ENCODE data around the gene TIMM10.

The TIMM10 gene

GRCh38 chr11:57556041-57556440, 25.5 kb upstream of the TIMM10 start:
- Histone ChIP-seq H3K9ac (ENCODE audit: low read depth in 1 of 2, low read length in 2 of 2) (no peak overlapping the region), H3K27ac (ENCODE audit: low read depth, low read length) (no peak overlapping the region), H3K27me3 (ENCODE audit: control insufficient read depth in 1 of 2, insufficient read depth in 2 of 2, low read length in 2 of 2) (no peaks in the 10 kb centered on the region), H3K9me3 (ENCODE audit: control insufficient read depth in 1 of 2, low read length in 2 of 2) (no peaks in the 10 kb centered on the region), H3K36me3 (ENCODE audit: control insufficient read depth in 1 of 2, insufficient read depth in 2 of 2, low read length in 2 of 2) (peaks cover 41 to 77% of the 10 kb centered on the region in 2 donors), H3K4me1 (ENCODE audit: control insufficient read depth in 1 of 2, insufficient read depth in 2 of 2, low read length in 2 of 2) (no peaks in the 10 kb centered on the region), H3K4me3 (ENCODE audit: low read depth in 1 of 2, low read length in 2 of 2) (no peak overlapping the region)

- Histone ChIP-seq H3K9ac (ENCODE audit: low read depth in 1 of 2, low read length in 2 of 2) (no peak overlapping the region), H3K27ac (ENCODE audit: low read depth, low read length) (no peak overlapping the region), H3K36me3 (ENCODE audit: control insufficient read depth in 1 of 2, insufficient read depth in 2 of 2, low read length in 2 of 2) (peaks cover 47 to 84% of the 10 kb centered on the region in 2 donors), H3K27me3 (ENCODE audit: control insufficient read depth in 1 of 2, insufficient read depth in 2 of 2, low read length in 2 of 2) (no peaks in the 10 kb centered on the region), H3K4me1 (ENCODE audit: control insufficient read depth in 1 of 2, insufficient read depth in 2 of 2, low read length in 2 of 2) (no peaks in the 10 kb centered on the region), H3K4me3 (ENCODE audit: low read depth in 1 of 2, low read length in 2 of 2) (no peak overlapping the region), H3K9me3 (ENCODE audit: control insufficient read depth in 1 of 2, low read length in 2 of 2) (no peaks in the 10 kb centered on the region)
Observed at GRCh38 chr11:57555393-57555792, 24.8 kb upstream of the TIMM10 start.

GRCh38 chr11:57552479-57552878, 21.9 kb upstream of the TIMM10 start:
- H3K9ac ChIP-seq (ENCODE audit: low read depth in 1 of 2, low read length in 2 of 2): no peak overlapping the region
- H3K36me3 ChIP-seq (ENCODE audit: control insufficient read depth in 1 of 2, insufficient read depth in 2 of 2, low read length in 2 of 2): peaks cover 44 to 73% of the 10 kb centered on the region in 2 donors
- no peaks in the 10 kb centered on the region for H3K4me1 ChIP-seq (ENCODE audit: control insufficient read depth in 1 of 2, insufficient read depth in 2 of 2, low read length in 2 of 2)
- no peak overlapping the region for H3K4me3 ChIP-seq (ENCODE audit: low read depth in 1 of 2, low read length in 2 of 2)
- H3K27ac ChIP-seq (ENCODE audit: low read depth, low read length): no peak overlapping the region
- H3K9me3 ChIP-seq (ENCODE audit: control insufficient read depth in 1 of 2, low read length in 2 of 2): no peaks in the 10 kb centered on the region
- H3K27me3 ChIP-seq (ENCODE audit: control insufficient read depth in 1 of 2, insufficient read depth in 2 of 2, low read length in 2 of 2): no peaks in the 10 kb centered on the region

- Histone ChIP-seq H3K4me1 (ENCODE audit: control insufficient read depth in 1 of 2, insufficient read depth in 2 of 2, low read length in 2 of 2) (no peaks in the 10 kb centered on the region), H3K36me3 (ENCODE audit: control insufficient read depth in 1 of 2, insufficient read depth in 2 of 2, low read length in 2 of 2) (peaks cover 44 to 70% of the 10 kb centered on the region in 2 donors), H3K9ac (ENCODE audit: low read depth in 1 of 2, low read length in 2 of 2) (no peak overlapping the region), H3K27ac (ENCODE audit: low read depth, low read length) (no peak overlapping the region), H3K4me3 (ENCODE audit: low read depth in 1 of 2, low read length in 2 of 2) (no peak overlapping the region), H3K27me3 (ENCODE audit: control insufficient read depth in 1 of 2, insufficient read depth in 2 of 2, low read length in 2 of 2) (no peaks in the 10 kb centered on the region), H3K9me3 (ENCODE audit: control insufficient read depth in 1 of 2, low read length in 2 of 2) (no peaks in the 10 kb centered on the region)
Observed at GRCh38 chr11:57551941-57552340, 21.4 kb upstream of the TIMM10 start.

GRCh38 chr11:57549983-57550382, 19.4 kb upstream of the TIMM10 start:
- no peak overlapping the region for H3K9ac ChIP-seq (ENCODE audit: low read depth in 1 of 2, low read length in 2 of 2)
- no peaks in the 10 kb centered on the region for H3K27me3 ChIP-seq (ENCODE audit: control insufficient read depth in 1 of 2, insufficient read depth in 2 of 2, low read length in 2 of 2)
- H3K27ac ChIP-seq (ENCODE audit: low read depth, low read length): no peak overlapping the region
- H3K4me3 ChIP-seq (ENCODE audit: low read depth in 1 of 2, low read length in 2 of 2): no peak overlapping the region
- no peaks in the 10 kb centered on the region for H3K4me1 ChIP-seq (ENCODE audit: control insufficient read depth in 1 of 2, insufficient read depth in 2 of 2, low read length in 2 of 2)
- peaks cover 44 to 51% of the 10 kb centered on the region in 2 donors for H3K36me3 ChIP-seq (ENCODE audit: control insufficient read depth in 1 of 2, insufficient read depth in 2 of 2, low read length in 2 of 2)
- no peaks in the 10 kb centered on the region for H3K9me3 ChIP-seq (ENCODE audit: control insufficient read depth in 1 of 2, low read length in 2 of 2)

GRCh38 chr11:57547854-57548377, 17.4 kb upstream of the TIMM10 start:
- Histone ChIP-seq H3K27ac (ENCODE audit: low read depth, low read length) (no peak overlapping the region), H3K4me3 (ENCODE audit: low read depth in 1 of 2, low read length in 2 of 2) (no peak overlapping the region), H3K27me3 (ENCODE audit: control insufficient read depth in 1 of 2, insufficient read depth in 2 of 2, low read length in 2 of 2) (no peaks in the 10 kb centered on the region), H3K9ac (ENCODE audit: low read depth in 1 of 2, low read length in 2 of 2) (no peak overlapping the region), H3K36me3 (ENCODE audit: control insufficient read depth in 1 of 2, insufficient read depth in 2 of 2, low read length in 2 of 2) (peaks cover 30 to 33% of the 10 kb centered on the region in 2 donors), H3K4me1 (ENCODE audit: control insufficient read depth in 1 of 2, insufficient read depth in 2 of 2, low read length in 2 of 2) (no peaks in the 10 kb centered on the region), H3K9me3 (ENCODE audit: control insufficient read depth in 1 of 2, low read length in 2 of 2) (no peaks in the 10 kb centered on the region)

GRCh38 chr11:57546869-57547475, 16.4 kb upstream of the TIMM10 start:
- peaks cover 21 to 25% of the 10 kb centered on the region in 2 donors for H3K36me3 ChIP-seq (ENCODE audit: control insufficient read depth in 1 of 2, insufficient read depth in 2 of 2, low read length in 2 of 2)
- H3K27ac ChIP-seq (ENCODE audit: low read depth, low read length): no peak overlapping the region
- H3K4me3 ChIP-seq (ENCODE audit: low read depth in 1 of 2, low read length in 2 of 2): no peak overlapping the region
- H3K9ac ChIP-seq (ENCODE audit: low read depth in 1 of 2, low read length in 2 of 2): no peak overlapping the region
- H3K4me1 ChIP-seq (ENCODE audit: control insufficient read depth in 1 of 2, insufficient read depth in 2 of 2, low read length in 2 of 2): no peaks in the 10 kb centered on the region
- no peaks in the 10 kb centered on the region for H3K27me3 ChIP-seq (ENCODE audit: control insufficient read depth in 1 of 2, insufficient read depth in 2 of 2, low read length in 2 of 2)
- no peaks in the 10 kb centered on the region for H3K9me3 ChIP-seq (ENCODE audit: control insufficient read depth in 1 of 2, low read length in 2 of 2)

- no peaks in the 10 kb centered on the region for H3K9me3 ChIP-seq (ENCODE audit: control insufficient read depth in 1 of 2, low read length in 2 of 2)
- H3K4me3 ChIP-seq (ENCODE audit: low read depth in 1 of 2, low read length in 2 of 2): no peak overlapping the region
- H3K4me1 ChIP-seq (ENCODE audit: control insufficient read depth in 1 of 2, insufficient read depth in 2 of 2, low read length in 2 of 2): no peaks in the 10 kb centered on the region
- H3K27me3 ChIP-seq (ENCODE audit: control insufficient read depth in 1 of 2, insufficient read depth in 2 of 2, low read length in 2 of 2): no peaks in the 10 kb centered on the region
- H3K27ac ChIP-seq (ENCODE audit: low read depth, low read length): no peak overlapping the region
- peaks cover 15 to 20% of the 10 kb centered on the region in 2 donors for H3K36me3 ChIP-seq (ENCODE audit: control insufficient read depth in 1 of 2, insufficient read depth in 2 of 2, low read length in 2 of 2)
- no peak overlapping the region for H3K9ac ChIP-seq (ENCODE audit: low read depth in 1 of 2, low read length in 2 of 2)
Observed at GRCh38 chr11:57546451-57546850, 15.9 kb upstream of the TIMM10 start.

GRCh38 chr11:57545883-57546282, 15.3 kb upstream of the TIMM10 start:
- Histone ChIP-seq H3K27ac (ENCODE audit: low read depth, low read length) (no peak overlapping the region), H3K4me1 (ENCODE audit: control insufficient read depth in 1 of 2, insufficient read depth in 2 of 2, low read length in 2 of 2) (no peaks in the 10 kb centered on the region), H3K9ac (ENCODE audit: low read depth in 1 of 2, low read length in 2 of 2) (no peak overlapping the region), H3K9me3 (ENCODE audit: control insufficient read depth in 1 of 2, low read length in 2 of 2) (no peaks in the 10 kb centered on the region), H3K27me3 (ENCODE audit: control insufficient read depth in 1 of 2, insufficient read depth in 2 of 2, low read length in 2 of 2) (no peaks in the 10 kb centered on the region), H3K36me3 (ENCODE audit: control insufficient read depth in 1 of 2, insufficient read depth in 2 of 2, low read length in 2 of 2) (peaks cover 13 to 16% of the 10 kb centered on the region in 2 donors), H3K4me3 (ENCODE audit: low read depth in 1 of 2, low read length in 2 of 2) (no peak overlapping the region)

- Histone ChIP-seq H3K9ac (ENCODE audit: low read depth in 1 of 2, low read length in 2 of 2) (no peak overlapping the region), H3K27ac (ENCODE audit: low read depth, low read length) (no peak overlapping the region), H3K36me3 (ENCODE audit: control insufficient read depth in 1 of 2, insufficient read depth in 2 of 2, low read length in 2 of 2) (peaks cover under 1 to 3% of the 10 kb centered on the region in 2 donors), H3K4me3 (ENCODE audit: low read depth in 1 of 2, low read length in 2 of 2) (no peak overlapping the region), H3K4me1 (ENCODE audit: control insufficient read depth in 1 of 2, insufficient read depth in 2 of 2, low read length in 2 of 2) (no peaks in the 10 kb centered on the region), H3K27me3 (ENCODE audit: control insufficient read depth in 1 of 2, insufficient read depth in 2 of 2, low read length in 2 of 2) (no peaks in the 10 kb centered on the region), H3K9me3 (ENCODE audit: control insufficient read depth in 1 of 2, low read length in 2 of 2) (no peaks in the 10 kb centered on the region)
Observed at GRCh38 chr11:57544566-57544965, 14.0 kb upstream of the TIMM10 start.

All from duodenal mucosa (tissue), 2 donors.